HL-60 (cell line): ENCODE data around the gene ATOX1.

Experiments
- POLR2AphosphoS5 ChIP-seq: IDR thresholded peaks from 2 replicates; pipeline ENCODE4 v1.6.1; 2012; ENCODE audit warnings: low read depth
- TF ChIP-seq, protein P1 (sequence below): IDR thresholded peaks from one replicate; pipeline ENCODE4 v1.5.1; 2011; ENCODE audit warnings: low read length, control low read depth, inconsistent platforms; ENCODE audit not compliant: insufficient read depth

GRCh38 chr5:151764801-151765200 is 6.4 kb upstream of the ATOX1 start:
- TF ChIP-seq POLR2AphosphoS5: no peak
- TF ChIP-seq, protein P1, sequence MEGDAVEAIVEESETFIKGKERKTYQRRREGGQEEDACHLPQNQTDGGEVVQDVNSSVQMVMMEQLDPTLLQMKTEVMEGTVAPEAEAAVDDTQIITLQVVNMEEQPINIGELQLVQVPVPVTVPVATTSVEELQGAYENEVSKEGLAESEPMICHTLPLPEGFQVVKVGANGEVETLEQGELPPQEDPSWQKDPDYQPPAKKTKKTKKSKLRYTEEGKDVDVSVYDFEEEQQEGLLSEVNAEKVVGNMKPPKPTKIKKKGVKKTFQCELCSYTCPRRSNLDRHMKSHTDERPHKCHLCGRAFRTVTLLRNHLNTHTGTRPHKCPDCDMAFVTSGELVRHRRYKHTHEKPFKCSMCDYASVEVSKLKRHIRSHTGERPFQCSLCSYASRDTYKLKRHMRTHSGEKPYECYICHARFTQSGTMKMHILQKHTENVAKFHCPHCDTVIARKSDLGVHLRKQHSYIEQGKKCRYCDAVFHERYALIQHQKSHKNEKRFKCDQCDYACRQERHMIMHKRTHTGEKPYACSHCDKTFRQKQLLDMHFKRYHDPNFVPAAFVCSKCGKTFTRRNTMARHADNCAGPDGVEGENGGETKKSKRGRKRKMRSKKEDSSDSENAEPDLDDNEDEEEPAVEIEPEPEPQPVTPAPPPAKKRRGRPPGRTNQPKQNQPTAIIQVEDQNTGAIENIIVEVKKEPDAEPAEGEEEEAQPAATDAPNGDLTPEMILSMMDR: no peak
